ENCODE measurements around the gene S100A7A. TPM values are rescaled to one million over a fixed set of nuclear protein-coding genes. Genes with fewer than 3 reads are reported as not detected.
"Not testable (repeated sequence)": the region's sequence is repeated elsewhere in the genome, so short reads cannot be mapped to it uniquely, and the experiment has no call there.

S100A7A gene
- total RNA-seq, 1 donor from 2014 or later, result not detected

- Histone ChIP-seq H3K4me3 (ENCODE audit: low read depth, low read length) (no peak overlapping the region), H3K36me3 (ENCODE audit: control insufficient read depth, insufficient read depth, low read length) (no peaks in the 10 kb centered on the region), H3K27me3 (ENCODE audit: control insufficient read depth, insufficient read depth, low read length) (peaks cover 8% of the 10 kb centered on the region)
- TF ChIP-seq CTCF (IDR thresholded peaks at IDR 0.05; ENCODE audit: insufficient read depth, low read length, severe bottlenecking), result no peak
- DNase-seq (ENCODE audit: low read depth) (no peak), FAIRE-seq (no peak)
Observed at GRCh38 chr1:153456396-153456795, 40.1 kb downstream of the S100A7A start.

GRCh38 chr1:153459655-153460054 is 43.3 kb downstream of the S100A7A start:
- FAIRE-seq, result no peak

GRCh38 chr1:153460551-153460950 is 44.2 kb downstream of the S100A7A start, which contains the start of gene S100A7:
TSS of gene S100A7 (minus strand) at chr1:153460651. CDS start at chr1:153459013, 1,638 bp downstream.
- Histone ChIP-seq H3K36me3 (ENCODE audit: control insufficient read depth, insufficient read depth, low read length) (no peaks in the 10 kb centered on the region), H3K27me3 (ENCODE audit: control insufficient read depth, insufficient read depth, low read length) (peaks cover 8% of the 10 kb centered on the region), H3K4me3 (ENCODE audit: low read depth, low read length) (no peak within 1 kb of the TSS)
- TF ChIP-seq CTCF (IDR thresholded peaks at IDR 0.05; ENCODE audit: insufficient read depth, low read length, severe bottlenecking), result no peak
- no peak for DNase-seq (ENCODE audit: low read depth)
- FAIRE-seq, result no peak

More at GRCh38 chr1:153459655-153460054, 43.3 kb downstream of the S100A7A start:
- Histone ChIP-seq H3K27me3 (ENCODE audit: control insufficient read depth, insufficient read depth, low read length) (peaks cover 8% of the 10 kb centered on the region), H3K4me3 (ENCODE audit: low read depth, low read length) (no peak overlapping the region), H3K36me3 (ENCODE audit: control insufficient read depth, insufficient read depth, low read length) (no peaks in the 10 kb centered on the region)
- no peak for DNase-seq (ENCODE audit: low read depth)
- TF ChIP-seq CTCF (IDR thresholded peaks at IDR 0.05; ENCODE audit: insufficient read depth, low read length, severe bottlenecking), result no peak

- DNase-seq (ENCODE audit: low read depth), result peak; percentile 84
- not testable (repeated sequence) for H3K4me3 ChIP-seq (ENCODE audit: low read depth, low read length); H3K36me3 ChIP-seq (ENCODE audit: control insufficient read depth, insufficient read depth, low read length); H3K27me3 ChIP-seq (ENCODE audit: control insufficient read depth, insufficient read depth, low read length); FAIRE-seq
Observed at GRCh38 chr1:153462741-153463140, 46.4 kb downstream of the S100A7A start.

DNA sequence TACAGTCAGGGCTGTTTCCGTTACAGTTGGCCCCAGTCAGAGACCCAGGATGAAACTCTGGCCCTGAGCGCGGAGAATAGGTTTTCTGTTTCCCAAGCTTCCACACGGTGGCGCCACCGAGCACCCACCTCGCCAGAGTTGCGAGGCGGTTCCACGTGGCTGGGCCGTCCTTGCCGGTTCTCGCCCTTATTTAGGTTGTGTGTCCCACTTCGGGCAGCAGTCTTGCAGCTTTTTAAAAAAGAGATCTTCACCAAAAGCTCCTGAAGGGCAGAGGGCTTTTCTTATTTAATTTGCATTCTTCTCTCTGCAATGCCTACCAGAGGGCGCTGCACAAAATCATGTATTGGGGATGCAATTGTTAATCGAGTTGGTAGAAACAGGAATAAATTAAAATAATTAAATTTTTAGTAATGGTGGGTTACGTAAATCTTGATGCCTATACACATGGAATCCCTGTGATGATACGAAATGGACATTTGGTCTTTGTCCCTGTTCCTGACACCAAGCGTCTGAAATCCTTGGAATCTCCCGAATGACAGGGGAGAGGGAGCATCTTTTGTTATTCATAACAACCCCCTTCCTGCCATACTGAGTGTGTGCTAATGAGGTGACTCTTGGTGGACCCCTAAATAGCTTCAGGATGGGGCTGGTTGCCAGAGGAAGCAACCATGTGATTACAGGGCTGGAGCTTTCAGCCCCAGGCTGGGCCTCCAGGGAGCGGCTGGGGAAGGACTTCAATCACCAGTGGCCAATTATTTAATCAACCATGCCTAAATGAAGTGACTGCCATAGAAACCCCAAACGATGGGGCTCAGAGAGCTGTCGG is 49.7 kb downstream of the S100A7A start:
- no peak for FAIRE-seq
- no peaks in the 10 kb centered on the region for H3K36me3 ChIP-seq (ENCODE audit: control insufficient read depth, insufficient read depth, low read length)
- H3K4me3 ChIP-seq (ENCODE audit: low read depth, low read length), result no peak overlapping the region
- H3K27me3 ChIP-seq (ENCODE audit: control insufficient read depth, insufficient read depth, low read length), result no peaks in the 10 kb centered on the region
- DNase-seq (ENCODE audit: low read depth), result no peak
- peak; percentile 85 for TF ChIP-seq CTCF (IDR thresholded peaks at IDR 0.05; ENCODE audit: insufficient read depth, low read length, severe bottlenecking)

DNA sequence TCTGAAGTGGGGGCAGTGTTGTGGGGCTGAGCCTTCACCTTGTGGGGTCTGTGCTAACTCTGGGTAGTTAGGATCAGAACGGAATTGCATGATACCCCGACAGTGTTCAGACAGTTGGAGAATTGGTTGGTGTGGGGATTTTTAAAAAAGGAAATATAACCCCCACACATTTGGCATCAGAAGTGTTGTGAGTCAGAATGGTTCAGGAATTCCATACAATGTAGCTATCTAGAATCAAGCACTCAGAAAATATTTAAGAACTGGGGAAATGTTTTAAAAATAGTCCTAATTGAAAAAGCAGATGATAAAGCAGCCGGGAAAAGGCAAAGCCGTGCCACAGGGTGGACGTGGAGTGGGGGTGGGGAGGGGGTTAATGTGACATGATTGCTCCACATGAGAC is 50.6 kb downstream of the S100A7A start:
- no peaks in the 10 kb centered on the region for H3K27me3 ChIP-seq (ENCODE audit: control insufficient read depth, insufficient read depth, low read length)
- H3K4me3 ChIP-seq (ENCODE audit: low read depth, low read length), result no peak overlapping the region
- TF ChIP-seq CTCF (IDR thresholded peaks at IDR 0.05; ENCODE audit: insufficient read depth, low read length, severe bottlenecking), result no peak
- FAIRE-seq (no peak), DNase-seq (ENCODE audit: low read depth) (no peak)
- H3K36me3 ChIP-seq (ENCODE audit: control insufficient read depth, insufficient read depth, low read length), result no peaks in the 10 kb centered on the region
